Posterior cingulate gyrus (tissue), 11 donors: ENCODE results near the gene PEPD.
"Not testable (repeated sequence)": the region's sequence is repeated elsewhere in the genome, so short reads cannot be mapped to it uniquely, and the experiment has no call there.

ENCODE experiments used
- DNase-seq, 10 donors: peaks; one replicate each; pipeline versions ENCODE4 v3.0.0 to v3.0.0-alpha.2; 2020 to 2021; ENCODE audit warnings: mixed read lengths in 3 of 10
- intact Hi-C: fragments of 100-400 bp; cut with DNase I; formaldehyde crosslinking; loops from one replicate; pipeline ENCODE4 v1.15.1; 2023

PEPD gene

DNA sequence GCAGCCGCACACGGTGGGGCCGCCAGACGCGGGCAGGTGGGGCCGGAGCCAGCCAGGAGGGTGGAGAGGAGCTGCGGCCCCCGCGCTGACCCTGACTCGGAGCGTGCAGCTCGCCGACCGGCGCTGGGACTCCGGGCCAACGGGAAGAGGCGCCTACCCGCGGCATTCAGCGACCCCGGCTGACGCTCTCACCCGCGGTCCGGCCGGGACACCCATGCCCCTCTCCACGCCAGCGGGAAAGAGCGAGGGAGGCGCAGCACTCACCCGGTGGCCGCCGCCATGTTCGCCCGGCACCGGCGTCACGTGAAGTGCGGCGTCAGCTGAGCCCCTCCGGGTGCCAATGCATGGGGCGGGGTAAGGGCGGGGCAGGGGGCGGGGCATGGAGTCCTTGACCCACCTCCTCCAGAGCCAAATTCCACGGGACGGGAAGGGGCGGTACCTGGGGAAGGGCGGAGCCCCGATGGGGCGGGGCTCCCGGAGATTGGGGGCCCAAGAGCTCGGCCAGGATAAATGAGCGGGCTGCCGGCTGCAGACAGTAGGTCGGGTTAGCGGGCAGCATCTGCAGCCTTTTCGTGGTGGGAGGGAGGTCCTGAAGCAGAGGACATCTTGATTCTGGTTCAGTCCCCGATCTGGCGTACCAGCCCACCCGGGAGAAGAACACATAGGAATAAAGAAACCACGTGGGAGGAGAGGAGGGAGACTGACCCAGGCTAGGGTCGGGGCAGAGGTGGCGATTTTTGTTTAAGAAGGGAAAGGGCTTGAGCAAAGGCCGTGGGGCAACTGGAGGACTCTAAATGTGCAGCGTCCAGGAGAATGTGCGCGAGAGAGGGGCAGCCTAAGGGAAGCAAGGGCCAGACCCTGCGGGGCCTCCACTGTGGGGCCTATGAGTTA is at the start of gene PEPD:
Gene PEPD (minus strand): TSS at position 312 of the 891 bp plus-strand sequence. CDS start 31 bp downstream, at position 281.
- peak; percentile 85 to 99 (median 93) for DNase-seq
- intact Hi-C loops, result loop anchor here (10.0 kb wide), 1 partner anchor 347 kb away; no protein-coding TSS in a partner anchor

DNA sequence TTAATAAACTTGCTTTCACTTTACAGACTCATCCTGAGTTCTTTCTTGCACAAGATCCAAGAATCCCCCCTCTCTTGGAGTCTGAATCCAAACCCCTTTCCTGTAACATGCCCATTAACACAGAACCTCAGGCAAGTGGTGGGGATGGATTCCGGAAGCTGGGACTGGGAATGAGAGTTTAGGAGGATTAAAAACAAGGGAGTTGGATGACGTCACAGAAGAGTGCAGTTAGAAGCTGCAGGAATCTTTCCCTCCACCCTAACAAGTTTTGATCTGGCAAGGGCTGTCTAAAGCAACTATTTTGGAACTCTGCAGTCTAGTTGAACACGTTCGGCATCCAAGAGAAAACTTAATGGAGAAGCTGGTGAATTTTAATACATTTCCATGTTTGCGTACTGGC is 48.2 kb upstream of the PEPD start:
- intact Hi-C loops, result no loop called here
- DNase-seq, result peak in 1 of 10 donors; percentile 10

DNA sequence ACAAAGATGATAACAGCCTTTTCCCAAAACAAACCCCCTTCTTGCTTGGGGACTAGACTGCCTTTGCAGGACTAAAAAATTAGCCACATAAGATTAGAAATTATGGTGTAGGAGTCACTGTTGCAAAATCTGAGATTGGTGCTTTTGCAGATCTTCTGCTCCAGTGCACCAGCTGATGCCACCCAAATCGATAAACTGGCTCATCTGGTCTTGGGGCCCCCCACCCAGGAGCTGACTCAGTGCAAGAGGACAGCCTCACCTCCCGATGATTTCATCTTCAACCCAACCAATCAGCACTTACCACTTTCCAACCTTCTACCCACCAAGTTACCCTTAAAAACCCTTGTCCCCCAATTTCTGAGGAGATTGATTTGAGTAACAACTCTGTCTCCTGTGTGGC is 47.1 kb upstream of the PEPD start:
- DNase-seq, result peak in 1 of 10 donors; percentile 12
- intact Hi-C loops, result no loop called here

DNA sequence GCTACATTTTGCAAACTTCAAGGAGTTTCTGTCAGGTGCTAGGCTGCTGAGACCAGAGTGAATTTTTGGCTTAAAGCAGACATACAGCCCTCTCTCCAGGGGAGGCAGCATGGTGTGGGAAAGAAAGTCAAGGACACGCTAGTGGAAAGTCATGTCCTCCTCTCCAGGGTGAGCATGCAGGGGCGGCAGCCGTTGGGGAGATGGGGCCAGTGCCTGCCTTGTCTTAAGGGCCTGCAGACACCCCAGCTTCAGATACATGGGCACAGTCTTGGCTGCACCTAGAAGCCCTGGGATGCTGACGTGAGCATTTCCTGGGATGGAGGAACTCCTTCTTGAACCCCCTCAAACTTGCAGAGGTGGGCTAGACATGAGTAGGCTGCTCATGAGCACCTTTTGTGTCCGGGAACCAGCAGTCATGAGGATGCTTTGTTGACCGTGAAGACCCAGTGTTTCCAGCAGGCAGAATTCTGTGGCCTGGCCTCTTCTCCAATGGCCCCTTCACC is 43.3 kb upstream of the PEPD start:
- peak in 2 of 10 donors; percentile 11 to 53 for DNase-seq
- intact Hi-C loops, result no loop called here

DNA sequence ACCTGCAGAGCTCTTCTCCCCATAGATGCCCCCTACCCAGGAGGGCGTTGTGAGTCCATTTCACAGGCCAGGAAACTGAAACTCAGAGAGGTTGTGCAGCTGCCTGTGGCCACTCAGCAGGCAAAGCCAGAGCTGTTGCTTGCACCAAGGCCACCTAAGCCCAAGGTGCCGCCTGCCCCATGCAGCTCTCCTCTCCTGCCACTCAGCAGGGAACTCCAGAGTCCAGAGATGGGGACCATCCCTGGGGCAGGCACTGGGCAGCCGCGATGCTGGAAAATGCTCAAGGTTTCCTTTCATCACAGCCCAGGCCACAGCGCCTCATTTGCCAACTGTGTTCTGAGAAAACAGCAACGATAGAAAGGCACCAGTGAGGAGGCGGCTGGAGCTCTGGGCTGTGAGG is 41.0 kb upstream of the PEPD start:
- DNase-seq, result peak in 2 of 10 donors; percentile 49 to 77
- intact Hi-C loops, result no loop called here

DNA sequence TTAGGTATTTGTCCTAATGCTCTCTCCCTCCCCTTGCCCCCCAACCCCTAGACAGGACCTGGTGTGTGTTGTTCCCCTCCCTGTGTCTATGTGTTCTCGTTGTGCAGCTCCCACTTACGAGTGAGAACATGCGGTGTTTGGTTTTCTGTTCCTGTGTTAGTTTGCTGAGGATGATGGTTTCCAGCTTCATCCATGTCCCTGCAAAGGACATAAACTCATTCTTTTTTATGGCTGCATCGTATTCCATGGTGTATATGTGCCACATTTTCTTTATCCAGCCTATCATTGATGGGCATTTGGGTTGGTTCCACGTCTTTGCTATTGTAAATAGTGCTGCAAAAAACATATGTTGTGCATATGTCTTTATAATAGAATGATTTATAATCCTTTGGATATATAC is 40.1 kb upstream of the PEPD start:
- DNase-seq, result peak in 1 of 10 donors; percentile 5

DNA sequence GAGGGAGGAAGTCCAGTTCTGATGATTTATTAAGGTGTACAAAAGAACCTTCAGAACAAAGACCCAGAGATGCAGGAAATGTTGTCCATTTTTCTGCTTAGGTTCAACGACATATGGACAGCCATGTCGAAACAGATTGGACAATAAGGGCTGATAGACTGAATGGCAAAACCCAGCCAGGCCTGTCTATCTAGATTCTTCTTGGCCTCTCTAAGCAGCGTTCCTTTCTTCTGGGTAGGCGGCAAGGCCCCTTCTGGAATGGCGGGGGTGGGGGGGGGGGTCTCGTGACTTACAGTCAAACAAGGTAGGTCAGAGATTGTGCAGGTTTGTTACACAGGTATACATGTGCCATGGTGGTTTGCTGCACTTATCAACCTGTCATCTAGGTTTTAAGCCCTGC is 39.7 kb upstream of the PEPD start:
- intact Hi-C loops, result no loop called here
- DNase-seq, result peak in 1 of 10 donors; percentile 12

More for the DNA sequence above, 40.1 kb upstream of the PEPD start:
- intact Hi-C loops, result not testable (repeated sequence)

DNA sequence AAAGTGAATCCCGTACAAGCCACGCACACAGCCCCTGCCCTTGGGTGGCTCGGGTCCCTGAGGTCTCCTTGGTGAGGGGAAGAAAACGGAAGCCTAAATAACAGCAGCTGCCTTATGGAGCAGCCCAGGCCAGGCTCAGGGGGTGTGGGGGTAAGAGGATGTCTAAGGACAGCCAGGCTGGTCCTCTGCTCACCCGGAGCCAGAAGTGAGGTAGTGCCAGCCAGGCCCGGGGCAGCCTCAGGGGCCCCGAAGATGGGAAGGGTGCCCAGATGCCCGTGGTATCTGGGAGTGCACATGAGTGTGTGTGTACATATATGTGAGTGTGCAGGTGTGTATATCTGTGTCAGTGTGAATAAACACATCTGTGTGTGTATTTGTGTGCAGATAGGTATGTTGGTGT is 38.4 kb upstream of the PEPD start:
- DNase-seq, result peak in 2 of 10 donors; percentile 27 to 49
- intact Hi-C loops, result no loop called here

DNA sequence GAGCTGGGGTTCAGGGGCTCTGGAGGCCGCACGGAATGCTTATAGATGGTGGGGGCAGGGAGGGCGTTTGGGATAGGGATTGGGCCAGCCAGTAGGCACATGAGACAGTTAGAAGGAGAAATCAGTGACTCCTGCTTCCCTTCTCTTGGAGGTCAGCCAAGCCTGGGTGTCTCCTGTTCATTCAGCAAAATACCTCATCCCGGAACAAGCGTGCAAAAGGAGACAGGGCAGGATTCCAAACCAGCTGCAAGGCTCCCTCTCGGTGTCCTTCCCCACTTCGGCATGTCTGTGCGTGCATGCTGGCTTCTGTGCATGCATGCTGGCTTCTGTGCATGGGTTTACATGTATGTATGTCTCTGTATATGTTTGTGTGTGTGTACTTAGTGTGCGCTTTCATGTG is 37.3 kb upstream of the PEPD start:
- peak in 3 of 10 donors; percentile 51 to 80 (median 67) for DNase-seq
- intact Hi-C loops, result no loop called here

DNA sequence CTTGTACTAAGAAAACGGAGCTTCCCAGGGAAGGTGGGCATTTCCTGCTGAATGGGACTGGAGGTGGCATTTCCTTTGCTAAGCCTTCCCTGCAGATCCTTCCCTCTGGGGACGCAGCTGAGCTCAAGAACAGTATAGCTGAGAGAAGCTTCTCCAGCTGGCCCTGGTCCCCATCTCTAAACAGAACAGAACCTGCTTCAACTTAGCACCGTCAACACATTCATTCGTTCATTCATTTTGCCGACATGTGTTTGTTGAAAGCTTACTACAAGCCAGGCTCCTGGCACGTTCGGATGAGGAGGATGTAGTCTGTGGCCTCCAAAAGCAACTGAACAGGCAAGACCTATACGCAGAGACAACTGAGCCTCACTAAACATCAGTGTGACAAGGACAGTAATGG is 36.6 kb upstream of the PEPD start:
- intact Hi-C loops, result no loop called here

DNA sequence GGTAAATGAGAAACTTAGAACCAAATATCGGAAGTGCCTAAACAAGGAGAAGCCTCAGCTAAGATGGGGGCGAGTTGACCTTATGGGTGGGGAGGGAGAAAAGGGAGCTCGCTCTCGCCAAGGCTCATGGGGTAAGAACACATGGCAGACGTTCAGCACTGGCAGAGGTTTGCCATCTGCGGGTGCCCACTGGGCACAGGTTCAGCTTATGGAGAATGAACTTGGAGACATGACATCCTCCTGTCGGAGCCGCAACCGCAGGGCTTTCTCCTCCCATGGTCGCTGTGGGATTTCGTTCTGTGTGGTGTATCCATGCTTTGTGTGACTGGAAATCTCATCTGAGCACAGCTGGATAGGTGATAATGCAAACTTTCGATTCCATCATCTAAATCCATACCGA is 36.1 kb upstream of the PEPD start:
- intact Hi-C loops, result no loop called here
- peak in 2 of 10 donors; percentile 42 to 70 for DNase-seq

More for the DNA sequence above, 36.6 kb upstream of the PEPD start:
- peak in 3 of 10 donors; percentile 18 to 39 (median 19) for DNase-seq

DNA sequence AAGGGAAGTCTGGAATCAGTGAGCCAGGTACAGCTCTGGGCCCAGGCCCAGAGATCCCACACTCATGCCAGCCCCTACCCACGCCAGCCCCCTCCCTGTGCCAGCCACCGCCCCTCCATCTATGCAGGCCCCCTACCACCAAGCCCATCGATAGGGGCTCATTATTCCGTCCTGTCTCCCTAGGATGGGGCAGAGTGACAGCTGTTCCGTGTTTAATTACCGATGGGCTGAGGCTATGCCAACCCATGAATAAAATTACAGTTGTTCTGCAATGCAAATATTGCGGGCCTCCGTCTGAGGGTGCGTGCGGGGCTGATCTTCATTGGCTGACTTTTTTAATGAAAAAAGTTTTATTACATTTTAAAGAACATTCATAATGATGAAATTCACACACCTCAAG is 35.6 kb upstream of the PEPD start:
- DNase-seq, result peak in 2 of 10 donors; percentile 15 to 42
- intact Hi-C loops, result no loop called here

DNA sequence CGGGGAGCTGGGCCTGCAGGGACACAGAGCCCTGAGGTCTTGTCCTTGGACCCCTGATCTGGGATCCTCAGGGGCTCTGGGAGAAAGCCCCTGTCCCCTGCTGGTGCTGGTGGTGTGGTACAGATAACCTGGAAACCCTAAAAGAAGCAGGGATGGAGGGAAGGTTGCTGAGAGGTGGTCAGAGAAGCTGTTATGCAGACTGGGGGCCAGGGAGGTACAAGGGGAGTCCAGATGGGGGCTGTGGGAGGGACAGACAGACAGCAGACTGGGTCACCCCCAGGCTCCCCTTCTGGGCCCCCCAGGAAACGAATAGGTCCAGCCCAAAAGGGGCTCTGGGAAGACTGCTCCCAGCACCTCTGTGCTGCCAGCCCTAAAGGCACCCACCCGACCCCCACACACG is 34.7 kb upstream of the PEPD start:
- intact Hi-C loops, result no loop called here

DNA sequence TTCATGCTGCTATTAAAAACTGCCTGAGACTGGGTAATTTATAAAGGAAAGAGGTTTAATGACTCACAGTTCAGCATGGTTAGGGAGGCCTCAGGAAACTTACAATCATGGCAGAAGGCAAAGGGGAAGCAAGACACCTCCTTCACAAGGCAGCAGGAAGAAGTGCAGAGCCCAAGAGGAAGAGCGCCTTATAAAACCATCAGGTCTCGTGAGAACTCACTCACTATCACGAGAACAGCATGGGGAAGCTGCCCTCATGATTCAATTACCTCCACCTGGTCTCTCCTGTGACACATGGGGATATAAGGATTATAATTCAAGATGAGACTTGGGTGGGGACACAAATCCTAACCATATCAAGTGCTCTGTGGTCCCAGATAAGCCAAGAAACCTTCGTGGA is 34.1 kb upstream of the PEPD start:
- intact Hi-C loops, DNase-seq: not testable (repeated sequence)

More for the DNA sequence above, 34.7 kb upstream of the PEPD start:
- DNase-seq, result peak in 2 of 10 donors; percentile 35 to 63

DNA sequence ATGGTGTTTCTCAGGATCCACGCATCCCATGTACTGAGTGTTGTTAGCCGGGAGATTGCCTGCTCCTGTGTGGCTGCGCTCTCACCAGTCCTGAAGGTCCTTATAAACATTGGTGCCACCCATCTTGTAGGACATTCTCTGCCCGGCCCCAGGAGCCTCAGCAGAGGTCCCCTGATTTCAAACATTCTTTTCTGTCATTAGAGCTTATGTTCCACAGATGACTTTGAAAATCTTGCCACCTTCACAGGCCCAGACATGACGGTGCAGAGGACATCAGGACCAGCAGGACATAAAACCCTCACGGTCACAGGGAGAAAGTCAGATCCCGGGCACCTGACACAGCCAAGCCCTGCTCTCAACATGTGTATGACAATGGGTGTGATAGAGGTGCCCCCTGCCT is 33.2 kb upstream of the PEPD start:
- intact Hi-C loops, result no loop called here
- peak in 2 of 10 donors; percentile 27 to 39 for DNase-seq

DNA sequence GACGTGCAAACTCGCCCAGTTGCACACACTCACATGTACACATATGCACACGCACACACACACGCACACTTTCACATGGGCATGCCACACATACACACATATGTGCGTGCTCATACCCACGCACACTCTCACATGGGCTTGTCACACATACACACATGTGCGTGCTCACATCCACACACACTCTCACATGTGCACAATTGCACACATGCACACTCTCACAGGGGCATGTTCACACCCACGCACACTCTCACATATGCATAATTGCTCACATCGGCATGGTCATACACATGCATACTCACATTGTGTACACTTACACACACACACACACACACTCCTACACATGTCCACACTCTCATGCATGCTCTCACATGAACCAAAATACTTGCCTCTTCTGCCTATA is 32.8 kb upstream of the PEPD start:
- peak in 1 of 10 donors; percentile 18 for DNase-seq
- intact Hi-C loops, result no loop called here

DNA sequence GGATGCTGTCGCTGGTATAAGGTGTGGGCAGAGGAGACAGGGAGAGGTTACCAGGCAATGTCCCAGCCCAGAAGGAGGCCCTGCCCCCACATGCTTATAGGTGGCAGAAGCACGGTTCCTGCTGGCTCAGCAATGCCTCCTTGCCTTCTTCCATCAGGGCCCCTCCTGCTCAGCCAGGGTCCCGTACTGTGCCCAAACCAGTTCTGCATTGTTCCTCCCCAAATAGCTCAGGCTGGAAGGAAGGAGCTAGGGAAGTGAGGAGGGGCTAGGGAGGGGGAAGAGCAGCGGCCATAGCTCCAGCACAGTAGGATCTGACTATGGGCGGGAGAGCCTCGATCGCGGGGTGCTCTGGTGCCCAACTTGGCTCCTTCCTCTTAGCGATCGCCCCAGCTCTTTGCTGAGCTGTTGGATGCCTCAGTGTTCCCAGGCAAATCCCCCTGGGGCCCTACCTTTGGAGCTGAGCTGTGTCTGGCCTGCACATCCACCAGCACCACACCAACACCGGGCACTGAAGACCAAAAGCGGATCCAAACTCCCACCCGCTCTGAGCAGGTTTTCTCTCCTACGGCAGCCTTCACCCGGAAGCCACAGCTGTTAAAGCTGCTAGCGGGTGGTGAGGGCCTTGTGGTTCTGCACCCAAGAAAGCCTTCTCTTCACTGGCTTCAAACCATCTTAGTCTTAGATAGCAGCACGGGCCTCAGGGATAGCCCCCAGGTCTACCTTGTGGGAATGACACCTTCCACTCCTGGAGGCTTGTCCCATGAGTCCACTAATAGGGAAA is 32.1 kb upstream of the PEPD start:
- DNase-seq, result peak in 3 of 10 donors; percentile 22 to 61 (median 50)
- intact Hi-C loops, result no loop called here

DNA sequence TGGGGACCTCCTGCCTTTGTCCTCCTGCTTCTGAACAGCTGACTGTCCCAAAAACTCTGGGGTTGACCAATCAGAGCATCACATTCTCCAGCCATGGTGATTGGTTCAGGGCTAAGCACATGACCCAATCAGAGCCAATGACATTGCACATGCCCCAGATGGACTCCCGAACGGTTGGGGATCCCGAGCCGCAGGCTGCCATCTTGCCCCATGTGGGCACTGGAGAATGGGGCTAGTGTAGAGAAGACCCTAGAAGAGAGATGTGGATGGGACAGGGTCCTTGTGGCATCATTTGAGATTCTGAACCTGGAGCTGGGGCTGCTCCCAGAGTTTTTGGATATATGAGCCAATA is 31.3 kb upstream of the PEPD start:
- DNase-seq, result peak in 1 of 10 donors; percentile 35
- intact Hi-C loops, result no loop called here

DNA sequence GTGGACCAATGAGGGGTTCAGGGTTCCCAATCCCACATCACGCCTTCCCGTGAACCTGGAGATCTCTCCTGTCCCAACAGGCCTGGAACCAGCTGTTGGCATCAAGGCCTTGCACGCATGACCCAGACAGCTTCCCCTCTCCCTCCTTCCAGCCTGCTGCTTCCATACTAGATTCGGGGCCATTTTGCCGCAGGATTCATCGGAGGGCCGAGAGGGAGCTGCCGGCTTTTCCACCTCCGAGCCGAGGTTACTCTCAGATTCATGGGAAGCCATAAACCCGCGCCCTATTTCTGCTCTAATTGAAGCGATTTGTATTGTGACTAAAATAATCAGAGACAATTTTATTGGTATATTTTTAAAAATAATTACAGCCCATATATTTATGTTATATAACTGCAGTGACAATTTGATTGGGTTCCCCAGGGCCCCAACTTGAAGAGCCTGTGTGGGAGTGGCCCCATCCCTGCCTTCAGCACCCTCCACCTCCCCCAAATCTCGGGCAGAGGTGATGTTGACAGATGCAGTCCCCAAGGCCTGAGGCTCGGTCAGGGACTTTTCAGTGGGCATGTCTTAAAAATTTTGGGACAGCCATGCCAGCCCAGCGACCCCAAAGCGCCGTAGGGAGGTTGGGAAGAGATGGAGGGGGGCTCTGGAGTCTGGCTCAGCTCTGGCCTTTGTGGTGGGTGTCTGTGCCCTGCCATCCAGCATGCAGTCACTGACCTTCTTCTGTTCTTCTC is 30.8 kb upstream of the PEPD start:
- intact Hi-C loops, result no loop called here
- peak in 2 of 10 donors; percentile 29 to 61 for DNase-seq

DNA sequence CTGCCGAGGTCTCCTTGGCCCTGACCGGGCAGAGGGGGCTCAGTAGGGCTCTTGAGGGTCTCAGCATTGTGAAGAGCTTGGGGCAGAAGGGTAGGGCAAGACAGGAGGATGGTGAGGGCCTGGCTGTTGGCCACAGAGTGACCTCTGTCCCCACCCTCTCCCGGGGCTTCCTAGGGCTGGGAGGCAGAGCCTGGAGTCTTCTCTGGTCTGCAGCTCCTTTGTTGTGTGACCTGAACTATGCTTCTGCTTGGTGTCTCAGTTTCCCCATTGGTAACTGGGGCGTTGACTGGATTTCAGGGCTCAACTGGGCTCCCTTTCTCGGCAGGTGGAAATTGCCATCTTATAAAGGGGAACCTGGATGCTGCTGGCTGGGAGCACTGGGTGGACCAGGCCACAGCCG is 30.1 kb upstream of the PEPD start:
- intact Hi-C loops, result no loop called here
- DNase-seq, result peak in 2 of 10 donors; percentile 49 to 67
